Measurements from ENCODE around the gene FBXO40. TPM values are rescaled to one million over a fixed set of nuclear protein-coding genes. Genes with fewer than 3 reads are reported as not detected.
A peak's percentile ranks its signal among the peaks of the same experiment; 100 is the strongest.

The FBXO40 gene
- total and polyA plus RNA-seq, 2 of the 13 experiments (the other 11 are each of a cell fraction or from before 2014, with no cell fraction given) = not detected

DNA sequence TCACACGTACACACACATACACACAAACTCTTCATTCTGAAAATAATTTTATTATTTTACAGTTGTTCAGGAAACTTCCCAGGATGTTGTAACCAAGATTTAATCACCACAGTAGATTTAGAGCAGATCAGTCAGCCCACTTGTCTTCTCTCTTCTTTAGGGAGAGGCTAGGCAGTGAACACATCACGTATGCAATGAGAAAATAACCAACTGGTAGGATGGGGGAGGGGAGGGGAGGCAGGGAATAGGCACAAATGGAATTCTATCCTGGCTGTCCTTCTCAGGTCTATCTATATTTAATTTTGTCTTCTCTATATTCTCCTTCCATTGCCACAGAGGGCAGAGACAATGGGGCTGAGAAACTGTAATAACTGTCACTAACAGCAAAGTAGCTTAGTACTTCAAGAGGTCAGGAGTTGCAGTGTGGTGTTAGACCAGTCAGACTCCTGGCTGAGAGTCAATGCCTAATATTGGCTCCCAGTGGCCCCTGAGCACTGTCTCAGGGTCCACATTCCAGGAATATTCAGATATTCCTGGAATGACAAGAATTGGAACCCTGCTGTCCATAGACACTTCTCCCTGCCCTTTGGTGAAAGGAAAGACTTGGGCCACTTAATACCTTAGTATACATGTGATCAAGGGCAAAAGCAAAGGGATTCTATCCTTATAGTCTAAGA, 70.1 kb downstream of the FBXO40 start:
- no peak overlapping the region for H3K4me3 ChIP-seq (replicated peaks in 1 of 3; ENCODE audit: insufficient read depth in 1 of 3, low read depth in 2 of 3, low read length in 3 of 3)
- H3K27ac ChIP-seq (ENCODE audit: extremely low read length, insufficient read depth, low read length) = no peak overlapping the region
- peaks cover 17 to 42% of the 10 kb centered on the region in 2 experiments for H3K36me3 ChIP-seq (replicated peaks in 1 of 2; ENCODE audit: control insufficient read depth in 1 of 2, insufficient read depth in 2 of 2, low read length in 2 of 2)
- no peaks in the 10 kb centered on the region for H3K9me3 ChIP-seq (ENCODE audit: low read length)
- 96% methylated on average over 2 of the region's 2 CpGs for WGBS (ENCODE audit: low lambda C conversion rate)
- no peaks in the 10 kb centered on the region for H4K20me1 ChIP-seq (ENCODE audit: insufficient read depth, low read length)
- H3K4me1 ChIP-seq (ENCODE audit: insufficient read depth, low read length) = peaks cover 10% of the 10 kb centered on the region; the same call in 1 of the 2 replicates
- FAIRE-seq = no peak
- TF ChIP-seq TEAD3 (CRISPR knock-in tag; optimal IDR thresholded peaks at IDR 0.05; ENCODE audit: borderline replicate concordance) (peak; percentile 91), ZNF550 (CRISPR knock-in tag; IDR thresholded peaks at IDR 0.05; ENCODE audit: borderline replicate concordance) (no peak), ZNF251 (CRISPR knock-in tag; IDR thresholded peaks at IDR 0.05) (no peak)
- in situ Hi-C loops (cut with HindIII; ENCODE audit: extremely low pct_ligation_motif_present, low pct_unique_long_range_greater_than_20kb) (no loop called here), intact Hi-C loops (cut with micrococcal nuclease; ENCODE audit: unreplicated experiment) (no loop called here)
- no peak overlapping the region for H2AFZ ChIP-seq (ENCODE audit: low read length)
- peak; percentile 32 for DNase-seq (ENCODE audit: low spot score)
- H3K79me2 ChIP-seq (ENCODE audit: insufficient read depth, low read length) = no peaks in the 10 kb centered on the region
- ChIA-PET CTCF (ENCODE audit: low intra/inter-chr PET ratio, low total read pairs) (no interaction called here), POLR2A (no interaction called here)
- H3K27me3 ChIP-seq (ENCODE audit: control insufficient read depth in 1 of 2, insufficient read depth in 2 of 2, low read length in 2 of 2) = no peaks in the 10 kb centered on the region
- no peak overlapping the region for H3K9ac ChIP-seq (ENCODE audit: insufficient read depth, low read depth, low read length)
- no TSS peak for BruUV-seq (replicated peaks)
- ATAC-seq = peak; percentile 62
- H3K4me2 ChIP-seq (ENCODE audit: low read depth, low read length) = no peak overlapping the region

DNA sequence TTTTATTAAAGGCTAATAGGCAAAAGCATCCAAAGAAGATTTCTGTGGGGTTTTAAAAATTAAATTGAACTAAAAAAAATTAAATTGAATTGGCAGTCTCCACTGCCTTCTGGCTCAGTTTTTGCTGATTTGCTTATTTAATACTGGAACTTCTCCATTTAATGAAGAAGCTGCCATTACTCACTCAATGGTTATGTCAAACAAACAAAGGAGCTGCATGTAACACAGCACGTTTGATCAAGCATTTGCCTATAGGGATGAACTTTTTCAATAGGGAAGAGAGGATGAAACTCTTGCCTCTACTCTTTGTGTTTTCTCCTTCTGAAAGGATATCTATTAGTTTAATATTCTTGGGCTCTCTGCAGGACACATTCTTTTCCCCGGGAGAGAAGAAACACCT, 72.3 kb downstream of the FBXO40 start:
- no peak overlapping the region for H2AFZ ChIP-seq (ENCODE audit: low read length)
- no peaks in the 10 kb centered on the region for H3K9me3 ChIP-seq (ENCODE audit: low read length)
- no peak overlapping the region for H3K9ac ChIP-seq (ENCODE audit: insufficient read depth, low read depth, low read length)
- H3K4me3 ChIP-seq (replicated peaks in 1 of 3; ENCODE audit: insufficient read depth in 1 of 3, low read depth in 2 of 3, low read length in 3 of 3) = no peak overlapping the region
- ChIA-PET POLR2A (no interaction called here), CTCF (ENCODE audit: low intra/inter-chr PET ratio, low total read pairs) (no interaction called here)
- BruUV-seq (replicated peaks) = no TSS peak
- H3K4me1 ChIP-seq (ENCODE audit: insufficient read depth, low read length) = peaks cover 19% of the 10 kb centered on the region; the same call in 1 of the 2 replicates
- FAIRE-seq (no peak), ATAC-seq (no peak), DNase-seq (ENCODE audit: low spot score) (no peak)
- no peaks in the 10 kb centered on the region for H3K79me2 ChIP-seq (ENCODE audit: insufficient read depth, low read length)
- no peak overlapping the region for H3K27ac ChIP-seq (ENCODE audit: extremely low read length, insufficient read depth, low read length)
- in situ Hi-C loops (cut with HindIII; ENCODE audit: extremely low pct_ligation_motif_present, low pct_unique_long_range_greater_than_20kb) = no loop called here
- H4K20me1 ChIP-seq (ENCODE audit: insufficient read depth, low read length) = no peaks in the 10 kb centered on the region
- intact Hi-C loops (cut with micrococcal nuclease; ENCODE audit: unreplicated experiment) = no loop called here
- H3K36me3 ChIP-seq (replicated peaks in 1 of 2; ENCODE audit: control insufficient read depth in 1 of 2, insufficient read depth in 2 of 2, low read length in 2 of 2) = peaks cover 19 to 56% of the 10 kb centered on the region in 2 experiments
- H3K27me3 ChIP-seq (ENCODE audit: control insufficient read depth in 1 of 2, insufficient read depth in 2 of 2, low read length in 2 of 2) = no peaks in the 10 kb centered on the region
- H3K4me2 ChIP-seq (ENCODE audit: low read depth, low read length) = no peak overlapping the region
- WGBS (ENCODE audit: low lambda C conversion rate) = 95% methylated on average over 2 of the region's 2 CpGs
- no peak for TF ChIP-seq SMAD1 (CRISPR knock-in tag; IDR thresholded peaks at IDR 0.05; ENCODE audit: borderline replicate concordance, low read depth)
- TF ChIP-seq ZNF34 (CRISPR knock-in tag; IDR thresholded peaks at IDR 0.05; ENCODE audit: borderline replicate concordance) = no peak
- TF ChIP-seq ZKSCAN5 (CRISPR knock-in tag; IDR thresholded peaks at IDR 0.05) = no peak
- TF ChIP-seq ATF7-NPFF (CRISPR knock-in tag; IDR thresholded peaks at IDR 0.05; ENCODE audit: low read depth) = no peak
- TF ChIP-seq, protein P1, sequence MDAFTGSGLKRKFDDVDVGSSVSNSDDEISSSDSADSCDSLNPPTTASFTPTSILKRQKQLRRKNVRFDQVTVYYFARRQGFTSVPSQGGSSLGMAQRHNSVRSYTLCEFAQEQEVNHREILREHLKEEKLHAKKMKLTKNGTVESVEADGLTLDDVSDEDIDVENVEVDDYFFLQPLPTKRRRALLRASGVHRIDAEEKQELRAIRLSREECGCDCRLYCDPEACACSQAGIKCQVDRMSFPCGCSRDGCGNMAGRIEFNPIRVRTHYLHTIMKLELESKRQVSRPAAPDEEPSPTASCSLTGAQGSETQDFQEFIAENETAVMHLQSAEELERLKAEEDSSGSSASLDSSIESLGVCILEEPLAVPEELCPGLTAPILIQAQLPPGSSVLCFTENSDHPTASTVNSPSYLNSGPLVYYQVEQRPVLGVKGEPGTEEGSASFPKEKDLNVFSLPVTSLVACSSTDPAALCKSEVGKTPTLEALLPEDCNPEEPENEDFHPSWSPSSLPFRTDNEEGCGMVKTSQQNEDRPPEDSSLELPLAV (CRISPR knock-in tag; conservative IDR thresholded peaks at IDR 0.05; ENCODE audit: low read depth) = no peak
- no peak for TF ChIP-seq ZNF460 (CRISPR knock-in tag; IDR thresholded peaks at IDR 0.05; ENCODE audit: borderline replicate concordance)
- TF ChIP-seq ZNF749 (CRISPR knock-in tag; IDR thresholded peaks at IDR 0.05; ENCODE audit: borderline replicate concordance) = no peak
- no peak for TF ChIP-seq ZNF354B (CRISPR knock-in tag; IDR thresholded peaks at IDR 0.05)
- TF ChIP-seq CREB1 (IDR thresholded peaks at IDR 0.05) = no peak
- TF ChIP-seq CREB1 (CRISPR knock-in tag; IDR thresholded peaks at IDR 0.05) = no peak
- no peak for TF ChIP-seq GTF3A (CRISPR knock-in tag; conservative IDR thresholded peaks at IDR 0.05)
- TF ChIP-seq, protein P2, sequence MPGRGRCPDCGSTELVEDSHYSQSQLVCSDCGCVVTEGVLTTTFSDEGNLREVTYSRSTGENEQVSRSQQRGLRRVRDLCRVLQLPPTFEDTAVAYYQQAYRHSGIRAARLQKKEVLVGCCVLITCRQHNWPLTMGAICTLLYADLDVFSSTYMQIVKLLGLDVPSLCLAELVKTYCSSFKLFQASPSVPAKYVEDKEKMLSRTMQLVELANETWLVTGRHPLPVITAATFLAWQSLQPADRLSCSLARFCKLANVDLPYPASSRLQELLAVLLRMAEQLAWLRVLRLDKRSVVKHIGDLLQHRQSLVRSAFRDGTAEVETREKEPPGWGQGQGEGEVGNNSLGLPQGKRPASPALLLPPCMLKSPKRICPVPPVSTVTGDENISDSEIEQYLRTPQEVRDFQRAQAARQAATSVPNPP (CRISPR knock-in tag; IDR thresholded peaks at IDR 0.05) = no peak
- TF ChIP-seq ZNF616 (CRISPR knock-in tag; IDR thresholded peaks at IDR 0.05; ENCODE audit: low read depth) = no peak

All from HepG2 (cell line).